HCT116 (cell line): ENCODE data around the gene MXRA8.

Experiments used
- CTCF ChIP-seq, 3 experiments: fragments of 200-600 bp in 1 of 3; sonication (generic) in 1 of 3; IDR thresholded peaks in 2 of 3; conservative IDR thresholded peaks in 1 of 3; 2 replicates each; pipeline ENCODE4 v1.5.1; 2012 to 2017; ENCODE audit warnings: low read depth in 2 of 3, low read length in 2 of 3, antibody characterized with exemption in 1 of 3, borderline replicate concordance in 1 of 3, control low read depth in 1 of 3, mild to moderate bottlenecking in 1 of 3, mixed read lengths in 1 of 3, mixed run types in 1 of 3, moderate library complexity in 1 of 3; ENCODE audit not compliant: insufficient read depth in 1 of 3
- EZH2 ChIP-seq: fragments of 200-600 bp; sonication (generic); IDR thresholded peaks from 2 replicates; pipeline ENCODE4 v1.6.1; 2017; ENCODE audit warnings: antibody characterized with exemption, mixed run types
- JUND ChIP-seq: IDR thresholded peaks from 2 replicates; pipeline ENCODE4 v1.6.1; 2012
- MAX ChIP-seq: IDR thresholded peaks from 2 replicates; pipeline ENCODE4 v1.6.1; 2012
- RAD21 ChIP-seq: IDR thresholded peaks from 2 replicates; pipeline ENCODE4 v1.6.1; 2012; ENCODE audit warnings: low read depth, mild to moderate bottlenecking
- REST ChIP-seq: IDR thresholded peaks from 2 replicates; pipeline ENCODE4 v1.6.1; 2012; ENCODE audit warnings: low read depth

DNA sequence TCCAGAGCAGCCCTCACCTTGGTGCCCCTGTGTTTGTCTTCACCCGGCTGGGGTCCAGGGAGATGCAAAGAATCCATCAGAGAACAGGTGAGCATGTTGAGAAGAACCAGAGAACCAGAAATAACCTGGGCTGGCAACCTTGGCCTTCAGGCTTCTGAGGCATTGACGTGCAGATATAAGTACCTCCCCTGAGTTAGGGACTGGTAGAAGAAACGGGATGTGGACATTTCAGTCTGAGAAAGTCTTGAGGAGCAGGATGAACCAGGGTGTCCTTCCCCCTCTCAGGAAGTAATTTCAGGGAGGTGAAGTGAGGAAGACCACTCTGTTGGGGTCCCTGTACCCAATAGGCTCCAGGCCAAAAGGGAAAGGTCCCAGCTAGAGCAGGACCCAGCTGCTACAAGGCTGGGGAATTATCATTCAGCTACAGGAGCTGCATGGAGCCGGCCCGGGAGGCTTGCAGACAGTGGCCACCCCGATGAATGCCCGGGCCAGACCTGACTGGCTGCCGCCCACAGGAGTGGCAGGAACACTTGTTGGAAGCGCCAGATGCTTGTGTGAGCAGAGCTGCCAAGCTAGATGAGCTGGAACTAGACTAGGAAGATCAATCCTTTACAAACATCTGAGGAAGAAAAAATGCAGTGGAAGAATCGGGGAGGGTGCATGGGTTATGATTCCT is 18.3 kb upstream of the MXRA8 start:
- TF ChIP-seq CTCF (IDR thresholded peaks at IDR 0.05 in 2 of 3, conservative IDR thresholded peaks at IDR 0.05 in 1 of 3; ENCODE audit: borderline replicate concordance in 1 of 3, insufficient read depth in 1 of 3, low read depth in 2 of 3, low read length in 2 of 3) (no peak), MAX (no peak), JUND (no peak), RAD21 (no peak), EZH2 (no peak), REST (no peak)
